ENCODE measurements around the gene FGFR3.

GRCh38 chr4:1764670-1765069 lies 28.4 kb upstream of the FGFR3 start:
- TF ChIP-seq CTCF (IDR thresholded peaks at IDR 0.05) (no peak), POLR2A (IDR thresholded peaks at IDR 0.05) (no peak)

Measured in heart left ventricle (tissue), 13 donors.